Activated naive CD4-positive, alpha-beta T cell treated with anti-CD3 and anti-CD28 coated beads, Interleukin-2, amount 50 U/mL, for 24 hours (primary cell): ENCODE data around the gene KLK7.

ENCODE experiments used
- H3K27ac Mint-ChIP-seq: one replicate; pipeline ENCODE4 v1.8.0; 2021; ENCODE audit warnings: mild to moderate bottlenecking, mixed read lengths
- H3K27me3 Mint-ChIP-seq: one replicate; pipeline ENCODE4 v1.8.0; 2021; ENCODE audit warnings: mixed read lengths
- H3K36me3 Mint-ChIP-seq: one replicate; pipeline ENCODE4 v1.8.0; 2021; ENCODE audit warnings: mixed read lengths
- H3K4me1 Mint-ChIP-seq: one replicate; pipeline ENCODE4 v1.8.0; 2021; ENCODE audit warnings: mixed read lengths
- H3K4me3 Mint-ChIP-seq: one replicate; pipeline ENCODE4 v1.8.0; 2021; ENCODE audit warnings: mild to moderate bottlenecking, mixed read lengths
- H3K9me3 Mint-ChIP-seq: one replicate; pipeline ENCODE4 v1.8.0; 2021; ENCODE audit warnings: mixed read lengths

KLK7 gene

GRCh38 chr19:51018745-51019543 lies 35.2 kb upstream of the KLK7 start:
- Mint-ChIP-seq H3K4me3 (peak overlapping the region; percentile 23), H3K27me3 (peaks cover 38% of the 10 kb centered on the region), H3K9me3 (no peaks in the 10 kb centered on the region), H3K4me1 (peaks cover 17% of the 10 kb centered on the region), H3K27ac (no peak overlapping the region), H3K36me3 (peaks cover 2% of the 10 kb centered on the region)

GRCh38 chr19:51016798-51017683 lies 33.3 kb upstream of the KLK7 start:
- H3K9me3 Mint-ChIP-seq = no peaks in the 10 kb centered on the region
- peaks cover 50% of the 10 kb centered on the region for H3K27me3 Mint-ChIP-seq
- peaks cover 17% of the 10 kb centered on the region for H3K4me1 Mint-ChIP-seq
- no peak overlapping the region for H3K4me3 Mint-ChIP-seq
- no peak overlapping the region for H3K27ac Mint-ChIP-seq
- H3K36me3 Mint-ChIP-seq = peaks cover 2% of the 10 kb centered on the region

- Mint-ChIP-seq H3K27me3 (peaks cover 52% of the 10 kb centered on the region), H3K9me3 (no peaks in the 10 kb centered on the region), H3K4me3 (no peak overlapping the region), H3K27ac (no peak overlapping the region), H3K36me3 (peaks cover 2% of the 10 kb centered on the region), H3K4me1 (peaks cover 17% of the 10 kb centered on the region)
These were observed 32.1 kb upstream of the KLK7 start for GRCh38 chr19:51015691-51016267.

GRCh38 chr19:51014242-51014641 lies 30.5 kb upstream of the KLK7 start:
- Mint-ChIP-seq H3K27me3 (peaks cover 57% of the 10 kb centered on the region), H3K9me3 (no peaks in the 10 kb centered on the region), H3K4me1 (peaks cover 17% of the 10 kb centered on the region), H3K27ac (no peak overlapping the region), H3K36me3 (peaks cover 2% of the 10 kb centered on the region), H3K4me3 (no peak overlapping the region)

GRCh38 chr19:51012661-51013190 lies 29.0 kb upstream of the KLK7 start:
- no peaks in the 10 kb centered on the region for H3K36me3 Mint-ChIP-seq
- peaks cover 53% of the 10 kb centered on the region for H3K27me3 Mint-ChIP-seq
- peaks cover 9% of the 10 kb centered on the region for H3K4me1 Mint-ChIP-seq
- H3K4me3 Mint-ChIP-seq = no peak overlapping the region
- no peaks in the 10 kb centered on the region for H3K9me3 Mint-ChIP-seq
- no peak overlapping the region for H3K27ac Mint-ChIP-seq

- Mint-ChIP-seq H3K27me3 (peaks cover 39% of the 10 kb centered on the region), H3K36me3 (no peaks in the 10 kb centered on the region), H3K27ac (no peak overlapping the region), H3K4me1 (no peaks in the 10 kb centered on the region), H3K4me3 (no peak overlapping the region), H3K9me3 (no peaks in the 10 kb centered on the region)
These were observed 26.5 kb upstream of the KLK7 start for GRCh38 chr19:51010066-51010795.

GRCh38 chr19:51009061-51009891 lies 25.6 kb upstream of the KLK7 start:
- H3K9me3 Mint-ChIP-seq = no peaks in the 10 kb centered on the region
- H3K27me3 Mint-ChIP-seq = peaks cover 33% of the 10 kb centered on the region
- no peaks in the 10 kb centered on the region for H3K4me1 Mint-ChIP-seq
- no peak overlapping the region for H3K4me3 Mint-ChIP-seq
- H3K36me3 Mint-ChIP-seq = no peaks in the 10 kb centered on the region
- H3K27ac Mint-ChIP-seq = no peak overlapping the region

- H3K4me3 Mint-ChIP-seq = no peak overlapping the region
- H3K9me3 Mint-ChIP-seq = no peaks in the 10 kb centered on the region
- H3K36me3 Mint-ChIP-seq = no peaks in the 10 kb centered on the region
- H3K27me3 Mint-ChIP-seq = peaks cover 24% of the 10 kb centered on the region
- no peak overlapping the region for H3K27ac Mint-ChIP-seq
- no peaks in the 10 kb centered on the region for H3K4me1 Mint-ChIP-seq
These were observed 23.8 kb upstream of the KLK7 start for GRCh38 chr19:51007488-51007887.

GRCh38 chr19:51006406-51006805 lies 22.7 kb upstream of the KLK7 start:
- H3K9me3 Mint-ChIP-seq = no peaks in the 10 kb centered on the region
- peaks cover 25% of the 10 kb centered on the region for H3K27me3 Mint-ChIP-seq
- H3K4me3 Mint-ChIP-seq = no peak overlapping the region
- H3K27ac Mint-ChIP-seq = no peak overlapping the region
- no peaks in the 10 kb centered on the region for H3K36me3 Mint-ChIP-seq
- no peaks in the 10 kb centered on the region for H3K4me1 Mint-ChIP-seq

GRCh38 chr19:51005248-51005647 lies 21.5 kb upstream of the KLK7 start:
- Mint-ChIP-seq H3K27me3 (peaks cover 25% of the 10 kb centered on the region), H3K36me3 (no peaks in the 10 kb centered on the region), H3K27ac (no peak overlapping the region), H3K9me3 (no peaks in the 10 kb centered on the region), H3K4me1 (no peaks in the 10 kb centered on the region), H3K4me3 (no peak overlapping the region)

GRCh38 chr19:51003316-51003715 lies 19.6 kb upstream of the KLK7 start:
- Mint-ChIP-seq H3K9me3 (no peaks in the 10 kb centered on the region), H3K27ac (no peak overlapping the region), H3K4me1 (no peaks in the 10 kb centered on the region), H3K36me3 (no peaks in the 10 kb centered on the region), H3K27me3 (peaks cover 31% of the 10 kb centered on the region), H3K4me3 (no peak overlapping the region)

- no peaks in the 10 kb centered on the region for H3K9me3 Mint-ChIP-seq
- no peaks in the 10 kb centered on the region for H3K4me1 Mint-ChIP-seq
- H3K36me3 Mint-ChIP-seq = no peaks in the 10 kb centered on the region
- peaks cover 31% of the 10 kb centered on the region for H3K27me3 Mint-ChIP-seq
- H3K4me3 Mint-ChIP-seq = no peak overlapping the region
- no peak overlapping the region for H3K27ac Mint-ChIP-seq
These were observed 19.0 kb upstream of the KLK7 start for GRCh38 chr19:51002542-51003311.

- Mint-ChIP-seq H3K27ac (no peak overlapping the region), H3K36me3 (no peaks in the 10 kb centered on the region), H3K4me3 (no peak overlapping the region)
These were observed 18.4 kb upstream of the KLK7 start for GRCh38 chr19:51002089-51002532.

GRCh38 chr19:51001515-51001914 lies 17.8 kb upstream of the KLK7 start, which contains the start of gene KLK8:
Gene KLK8 (minus strand): TSS chr19:51001604. CDS start chr19:51001167, 437 bp downstream.
- peaks cover 35% of the 10 kb centered on the region for H3K27me3 Mint-ChIP-seq
- no peaks in the 10 kb centered on the region for H3K9me3 Mint-ChIP-seq
- H3K27ac Mint-ChIP-seq = no peak within 1 kb of the TSS
- H3K4me3 Mint-ChIP-seq = no peak within 1 kb of the TSS
- no peaks in the 10 kb centered on the region for H3K4me1 Mint-ChIP-seq
- no peaks in the 10 kb centered on the region for H3K36me3 Mint-ChIP-seq

More at GRCh38 chr19:51002089-51002532, 18.4 kb upstream of the KLK7 start:
- Mint-ChIP-seq H3K9me3 (no peaks in the 10 kb centered on the region), H3K27me3 (peaks cover 31% of the 10 kb centered on the region), H3K4me1 (no peaks in the 10 kb centered on the region)
